Measurements from ENCODE around the gene LRRK1.

GRCh38 chr15:101004986-101005747 is 86.0 kb downstream of the LRRK1 start:
- TF ChIP-seq SMC3 (IDR thresholded peaks at IDR 0.05; ENCODE audit: low read depth, low read length) (no peak), POLR2A (IDR thresholded peaks at IDR 0.05; ENCODE audit: low read depth, low read length) (no peak), CHD1 (IDR thresholded peaks at IDR 0.05; ENCODE audit: low read depth, low read length) (no peak), MAZ (IDR thresholded peaks at IDR 0.05; ENCODE audit: borderline replicate concordance, low read depth, low read length) (no peak), RCOR1 (IDR thresholded peaks at IDR 0.05; ENCODE audit: insufficient replicate concordance, low read length) (no peak)
- TF ChIP-seq, protein P1, sequence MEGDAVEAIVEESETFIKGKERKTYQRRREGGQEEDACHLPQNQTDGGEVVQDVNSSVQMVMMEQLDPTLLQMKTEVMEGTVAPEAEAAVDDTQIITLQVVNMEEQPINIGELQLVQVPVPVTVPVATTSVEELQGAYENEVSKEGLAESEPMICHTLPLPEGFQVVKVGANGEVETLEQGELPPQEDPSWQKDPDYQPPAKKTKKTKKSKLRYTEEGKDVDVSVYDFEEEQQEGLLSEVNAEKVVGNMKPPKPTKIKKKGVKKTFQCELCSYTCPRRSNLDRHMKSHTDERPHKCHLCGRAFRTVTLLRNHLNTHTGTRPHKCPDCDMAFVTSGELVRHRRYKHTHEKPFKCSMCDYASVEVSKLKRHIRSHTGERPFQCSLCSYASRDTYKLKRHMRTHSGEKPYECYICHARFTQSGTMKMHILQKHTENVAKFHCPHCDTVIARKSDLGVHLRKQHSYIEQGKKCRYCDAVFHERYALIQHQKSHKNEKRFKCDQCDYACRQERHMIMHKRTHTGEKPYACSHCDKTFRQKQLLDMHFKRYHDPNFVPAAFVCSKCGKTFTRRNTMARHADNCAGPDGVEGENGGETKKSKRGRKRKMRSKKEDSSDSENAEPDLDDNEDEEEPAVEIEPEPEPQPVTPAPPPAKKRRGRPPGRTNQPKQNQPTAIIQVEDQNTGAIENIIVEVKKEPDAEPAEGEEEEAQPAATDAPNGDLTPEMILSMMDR (conservative IDR thresholded peaks at IDR 0.05; ENCODE audit: low read depth, low read length): no peak
